NCI-H2029 (cell line): ENCODE measurements around the gene ARPC2.

ENCODE experiments used
- DNase-seq: peaks from one replicate; lab custom pipeline; 2025; lab: John Stamatoyannopoulos, UW

ARPC2 gene

GRCh38 chr2:218217360-218218267, 625 bp downstream of the ARPC2 start:
- DNase-seq: no peak

GRCh38 chr2:218218268-218219185, 1.5 kb downstream of the ARPC2 start:
- no peak for DNase-seq

- no peak for DNase-seq
Measured at GRCh38 chr2:218219934-218220333, 2.9 kb downstream of the ARPC2 start.

GRCh38 chr2:218221000-218221399, 4.0 kb downstream of the ARPC2 start:
- DNase-seq: no peak

GRCh38 chr2:218223046-218223445, 6.1 kb downstream of the ARPC2 start:
- DNase-seq: no peak

- no peak for DNase-seq
Measured at GRCh38 chr2:218224186-218224585, 7.2 kb downstream of the ARPC2 start.

- DNase-seq: no peak
Measured at GRCh38 chr2:218226903-218227302, 9.9 kb downstream of the ARPC2 start.

GRCh38 chr2:218228366-218229090, 11.5 kb downstream of the ARPC2 start:
- no peak for DNase-seq

GRCh38 chr2:218229239-218229638, 12.2 kb downstream of the ARPC2 start:
- DNase-seq: no peak

- no peak for DNase-seq
Measured at GRCh38 chr2:218229851-218230250, 12.9 kb downstream of the ARPC2 start.

GRCh38 chr2:218230882-218231281, 13.9 kb downstream of the ARPC2 start:
- no peak for DNase-seq

GRCh38 chr2:218233543-218233942, 16.6 kb downstream of the ARPC2 start:
- no peak for DNase-seq

GRCh38 chr2:218234521-218234920, 17.5 kb downstream of the ARPC2 start:
- no peak for DNase-seq

GRCh38 chr2:218235017-218235416, 18.0 kb downstream of the ARPC2 start:
- no peak for DNase-seq

- DNase-seq: no peak
Measured at GRCh38 chr2:218236829-218237228, 19.8 kb downstream of the ARPC2 start.

- DNase-seq: no peak
Measured at GRCh38 chr2:218238887-218239286, 21.9 kb downstream of the ARPC2 start.

- no peak for DNase-seq
Measured at GRCh38 chr2:218244204-218244603, 27.2 kb downstream of the ARPC2 start.

GRCh38 chr2:218244665-218245064, 27.7 kb downstream of the ARPC2 start:
- DNase-seq: no peak

- no peak for DNase-seq
Measured at GRCh38 chr2:218245214-218245613, 28.2 kb downstream of the ARPC2 start.

GRCh38 chr2:218249691-218250090, 32.7 kb downstream of the ARPC2 start:
- DNase-seq: no peak

- no peak for DNase-seq
Measured at GRCh38 chr2:218252509-218253231, 35.7 kb downstream of the ARPC2 start.
